GM19372 (cell line): Measurements from ENCODE around the gene RHOT2.
"Not testable (repeated sequence)": the region's sequence is repeated elsewhere in the genome, so short reads cannot be mapped to it uniquely, and the experiment has no call there.

Experiments
- ATAC-seq: cut with Tn5 transposase; IDR thresholded peaks from one replicate; pipeline ENCODE4 v1.9.1; 2021; ENCODE audit warnings: mild to moderate bottlenecking, low read depth, moderate library complexity; ENCODE audit not compliant: unreplicated experiment

RHOT2 gene

GRCh38 chr16:679814-680624, 12.1 kb downstream of the RHOT2 start, which contains the start of gene STUB1:
Gene STUB1, plus strand, starts transcription at chr16:680410. Its CDS starts 116 bp downstream, at chr16:680526.
- peak; percentile 39 for ATAC-seq

GRCh38 chr16:680625-680945, 12.7 kb downstream of the RHOT2 start:
- ATAC-seq: no peak

- no peak for ATAC-seq
Observed at GRCh38 chr16:680967-681745, 13.2 kb downstream of the RHOT2 start.

GRCh38 chr16:681746-682427, 14.0 kb downstream of the RHOT2 start:
- no peak for ATAC-seq

- no peak for ATAC-seq
Observed at GRCh38 chr16:682493-683395, 14.8 kb downstream of the RHOT2 start.

GRCh38 chr16:683396-684070, 15.6 kb downstream of the RHOT2 start:
- ATAC-seq: no peak

- ATAC-seq: peak; percentile 66
Observed at GRCh38 chr16:684071-684794, 16.3 kb downstream of the RHOT2 start, which contains the start of gene JMJD8. Gene JMJD8, minus strand, starts transcription at chr16:684334. Its CDS starts 15 bp downstream, at chr16:684319.

GRCh38 chr16:684961-685696, 17.2 kb downstream of the RHOT2 start:
- no peak for ATAC-seq

- ATAC-seq: no peak
Observed at GRCh38 chr16:685967-686366, 18.0 kb downstream of the RHOT2 start.

- ATAC-seq: no peak
Observed at GRCh38 chr16:686459-687260, 18.7 kb downstream of the RHOT2 start.

- no peak for ATAC-seq
Observed at GRCh38 chr16:687499-687898, 19.6 kb downstream of the RHOT2 start.

GRCh38 chr16:689175-689897, 21.4 kb downstream of the RHOT2 start:
- no peak for ATAC-seq

GRCh38 chr16:691242-691641, 23.3 kb downstream of the RHOT2 start:
- not testable (repeated sequence) for ATAC-seq

- no peak for ATAC-seq
Observed at GRCh38 chr16:692356-693108, 24.6 kb downstream of the RHOT2 start.

- no peak for ATAC-seq
Observed at GRCh38 chr16:693364-693763, 25.4 kb downstream of the RHOT2 start.

- no peak for ATAC-seq
Observed at GRCh38 chr16:693766-694165, 25.8 kb downstream of the RHOT2 start.
